K562 (cell line): Measurements from ENCODE around the gene SHFL.

Source experiments
- CXXC5 ChIP-seq: fragments of 250-450 bp; sonication (Bioruptor Pico); IDR thresholded peaks from 2 replicates; pipeline ENCODE4 v1.8.0; 2022; ENCODE audit warnings: inconsistent platforms, mild to moderate bottlenecking, moderate library complexity
- ETV1 ChIP-seq: fragments of 450-650 bp; conservative IDR thresholded peaks from 2 replicates; pipeline ENCODE4 v1.6.1; 2016; ENCODE audit warnings: missing genetic modification characterization, control low read depth, low read depth, missing compliant biosample characterization
- IRF9 ChIP-seq: fragments of 450-650 bp; IDR thresholded peaks from 2 replicates; pipeline ENCODE4 v1.6.1; 2016; ENCODE audit warnings: missing biosample characterization, missing genetic modification characterization
- JUNB ChIP-seq: fragments of 450-650 bp; formaldehyde crosslinking; conservative IDR thresholded peaks from 2 replicates; pipeline ENCODE4 v1.4.0; 2020; ENCODE audit warnings: mild to moderate bottlenecking
- LEF1 ChIP-seq: fragments of 450-650 bp; IDR thresholded peaks from 2 replicates; pipeline ENCODE4 v1.6.1; 2016; ENCODE audit warnings: mild to moderate bottlenecking
- NFXL1 ChIP-seq: fragments of 450-650 bp; formaldehyde crosslinking; IDR thresholded peaks from 2 replicates; pipeline ENCODE4 v1.4.0; 2021; ENCODE audit warnings: mild to moderate bottlenecking
- NFYB ChIP-seq: IDR thresholded peaks from 2 replicates; pipeline ENCODE4 v1.6.1; 2011; ENCODE audit warnings: mild to moderate bottlenecking, moderate library complexity; ENCODE audit not compliant: insufficient read length; ENCODE audit errors: extremely low read depth
- REST ChIP-seq, 2 experiments: fragments of 450-650 bp; formaldehyde crosslinking in 1 of 2; IDR thresholded peaks; 2 replicates each; pipeline versions ENCODE4 v1.4.0 to v1.6.1; 2014 to 2020; ENCODE audit warnings: mild to moderate bottlenecking in 2 of 2, borderline replicate concordance in 1 of 2, low read depth in 1 of 2
- YY1 ChIP-seq, 3 experiments: IDR thresholded peaks; 2 replicates each; pipeline ENCODE4 v1.6.1; 2011; ENCODE audit warnings: low read length in 2 of 3, mild to moderate bottlenecking in 2 of 3, moderate library complexity in 2 of 3, borderline replicate concordance in 1 of 3, control low read depth in 1 of 3, low read depth in 1 of 3; ENCODE audit not compliant: insufficient read depth in 3 of 3, insufficient replicate concordance in 2 of 3, control insufficient read depth in 1 of 3, insufficient read length in 1 of 3; ENCODE audit errors: extremely low read depth in 1 of 3
- ZNF140 ChIP-seq: fragments of 250-450 bp; sonication (Bioruptor Pico); IDR thresholded peaks from 2 replicates; pipeline ENCODE4 v1.8.0; 2021; ENCODE audit warnings: moderate library complexity, mild to moderate bottlenecking, inconsistent platforms
- TF ChIP-seq, protein P1 (sequence below), 3 experiments: IDR thresholded peaks in 2 of 3; conservative IDR thresholded peaks in 1 of 3; 2 replicates each; pipeline ENCODE4 v1.5.1; 2011 to 2012; ENCODE audit warnings: low read length in 3 of 3, mild to moderate bottlenecking in 3 of 3, control low read depth in 2 of 3, improper control_type of control experiment in 1 of 3, inconsistent platforms in 1 of 3, low read depth in 1 of 3, mixed read lengths in 1 of 3, moderate library complexity in 1 of 3; ENCODE audit not compliant: insufficient read depth in 2 of 3

DNA sequence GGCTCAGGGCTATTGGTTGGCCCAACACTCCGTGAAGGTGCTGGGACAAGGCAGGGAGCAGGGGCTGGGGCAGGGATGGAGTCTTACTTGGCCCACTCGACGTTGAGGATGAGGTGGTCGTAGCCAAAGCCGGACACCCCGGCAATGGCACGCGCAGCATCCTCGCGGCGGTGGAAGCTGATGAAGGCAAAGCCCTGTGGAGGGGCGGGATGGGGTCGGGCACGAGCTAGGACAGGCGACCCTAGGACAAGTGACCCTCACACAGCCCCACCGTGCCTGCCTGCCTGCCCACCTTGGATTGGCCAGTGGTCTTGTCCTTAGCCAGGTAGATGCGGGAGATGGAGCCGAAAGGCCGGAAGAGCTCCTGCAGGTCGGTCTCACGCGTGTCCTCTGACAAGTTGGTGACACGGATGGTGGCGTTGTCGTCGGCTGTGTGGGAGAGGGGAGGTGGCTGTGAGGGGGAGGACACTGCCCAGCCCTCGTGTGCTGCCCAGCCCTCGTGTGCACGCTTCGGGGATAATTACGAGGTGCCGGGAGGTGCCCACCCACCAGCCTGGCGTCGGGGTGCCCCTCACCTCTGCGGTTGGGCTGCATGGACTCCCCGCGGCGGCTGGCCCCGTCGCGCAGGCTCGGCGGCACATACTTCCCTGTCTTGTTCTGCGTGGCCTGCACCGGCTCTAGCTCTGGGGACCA, 29.4 kb downstream of the SHFL start:
- TF ChIP-seq NFYB (no peak), YY1 (IDR thresholded peaks at IDR 0.05; ENCODE audit: borderline replicate concordance in 1 of 3, control insufficient read depth in 1 of 3, extremely low read depth in 1 of 3, insufficient read depth in 3 of 3, insufficient read length in 1 of 3, insufficient replicate concordance in 2 of 3, low read depth in 1 of 3, low read length in 2 of 3) (no peak), NFXL1 (CRISPR knock-in tag) (no peak), CXXC5 (CRISPR knock-in tag) (no peak), IRF9 (tag) (no peak), LEF1 (no peak), REST (IDR thresholded peaks at IDR 0.05; ENCODE audit: borderline replicate concordance) (no peak), REST (CRISPR knock-in tag; IDR thresholded peaks at IDR 0.05; ENCODE audit: low read depth) (no peak), ZNF140 (CRISPR knock-in tag) (no peak), ETV1 (tag) (no peak), JUNB (CRISPR knock-in tag) (no peak)
- TF ChIP-seq, protein P1, sequence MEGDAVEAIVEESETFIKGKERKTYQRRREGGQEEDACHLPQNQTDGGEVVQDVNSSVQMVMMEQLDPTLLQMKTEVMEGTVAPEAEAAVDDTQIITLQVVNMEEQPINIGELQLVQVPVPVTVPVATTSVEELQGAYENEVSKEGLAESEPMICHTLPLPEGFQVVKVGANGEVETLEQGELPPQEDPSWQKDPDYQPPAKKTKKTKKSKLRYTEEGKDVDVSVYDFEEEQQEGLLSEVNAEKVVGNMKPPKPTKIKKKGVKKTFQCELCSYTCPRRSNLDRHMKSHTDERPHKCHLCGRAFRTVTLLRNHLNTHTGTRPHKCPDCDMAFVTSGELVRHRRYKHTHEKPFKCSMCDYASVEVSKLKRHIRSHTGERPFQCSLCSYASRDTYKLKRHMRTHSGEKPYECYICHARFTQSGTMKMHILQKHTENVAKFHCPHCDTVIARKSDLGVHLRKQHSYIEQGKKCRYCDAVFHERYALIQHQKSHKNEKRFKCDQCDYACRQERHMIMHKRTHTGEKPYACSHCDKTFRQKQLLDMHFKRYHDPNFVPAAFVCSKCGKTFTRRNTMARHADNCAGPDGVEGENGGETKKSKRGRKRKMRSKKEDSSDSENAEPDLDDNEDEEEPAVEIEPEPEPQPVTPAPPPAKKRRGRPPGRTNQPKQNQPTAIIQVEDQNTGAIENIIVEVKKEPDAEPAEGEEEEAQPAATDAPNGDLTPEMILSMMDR (IDR thresholded peaks at IDR 0.05 in 2 of 3, conservative IDR thresholded peaks at IDR 0.05 in 1 of 3; ENCODE audit: insufficient read depth in 2 of 3, low read depth in 1 of 3, low read length in 3 of 3) = no peak
